ENCODE measurements around the gene NDFIP2. TPM values are rescaled to one million over a fixed set of nuclear protein-coding genes. Genes with fewer than 3 reads are reported as not detected.

NDFIP2 gene
- total and polyA plus RNA-seq, 2 donors (not counting 1 experiment from before 2014, with no cell fraction given), result 0.12 to 1.0 TPM

DNA sequence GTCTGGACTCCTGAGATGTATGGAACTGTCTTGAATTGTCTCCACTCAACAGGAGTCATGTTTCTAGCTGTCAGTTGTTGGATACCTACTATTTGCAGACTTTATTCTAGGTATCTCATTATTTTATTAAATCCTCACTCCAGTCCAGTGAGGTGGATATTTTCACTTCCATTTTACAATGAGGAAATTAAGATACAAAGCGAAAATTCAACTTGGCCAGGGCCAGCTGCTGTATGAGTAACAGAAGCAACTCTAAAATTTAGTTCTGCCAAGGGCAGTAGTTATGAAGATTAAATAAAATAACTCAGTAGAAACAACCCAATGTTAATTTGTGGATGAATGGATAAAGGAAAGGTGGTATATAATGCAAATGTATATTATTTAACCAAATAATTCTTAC lies 12.6 kb upstream of the NDFIP2 start:
- ATAC-seq (ENCODE audit: low read depth), result no peak
- peaks cover 23% of the 10 kb centered on the region for H3K27me3 Mint-ChIP-seq
- H3K9me3 ChIP-seq (ENCODE audit: control extremely low read depth in 1 of 3, control insufficient read depth in 2 of 3, insufficient read depth in 1 of 3, low read length in 2 of 3), result no peaks in the 10 kb centered on the region
- no peak overlapping the region for H3K27ac Mint-ChIP-seq
- H3K4me3 ChIP-seq (ENCODE audit: control extremely low read depth in 1 of 5, extremely low read depth in 1 of 5, insufficient read depth in 1 of 5, low read depth in 2 of 5, low read length in 4 of 5), result no peak overlapping the region
- WGBS (ENCODE audit: insufficient coverage), result no CpG with 5 or more reads among the region's 1 CpG
- H4K20me1 ChIP-seq (ENCODE audit: control insufficient read depth, insufficient read depth, low read length, poor library complexity, severe bottlenecking), result no peaks in the 10 kb centered on the region
- H3K36me3 ChIP-seq (replicated peaks in 1 of 2; ENCODE audit: control extremely low read depth in 1 of 2, control insufficient read depth in 1 of 2, extremely low read depth in 1 of 2, insufficient read depth in 2 of 2, low read length in 1 of 2), result no peaks in the 10 kb centered on the region
- H3K79me2 ChIP-seq (ENCODE audit: control insufficient read depth, insufficient read depth, low read length), result no peaks in the 10 kb centered on the region
- no peak for TF ChIP-seq EZH2 (IDR thresholded peaks at IDR 0.05; ENCODE audit: borderline replicate concordance, insufficient read depth, low read depth, low read length, poor library complexity, severe bottlenecking)
- TF ChIP-seq, protein P1, sequence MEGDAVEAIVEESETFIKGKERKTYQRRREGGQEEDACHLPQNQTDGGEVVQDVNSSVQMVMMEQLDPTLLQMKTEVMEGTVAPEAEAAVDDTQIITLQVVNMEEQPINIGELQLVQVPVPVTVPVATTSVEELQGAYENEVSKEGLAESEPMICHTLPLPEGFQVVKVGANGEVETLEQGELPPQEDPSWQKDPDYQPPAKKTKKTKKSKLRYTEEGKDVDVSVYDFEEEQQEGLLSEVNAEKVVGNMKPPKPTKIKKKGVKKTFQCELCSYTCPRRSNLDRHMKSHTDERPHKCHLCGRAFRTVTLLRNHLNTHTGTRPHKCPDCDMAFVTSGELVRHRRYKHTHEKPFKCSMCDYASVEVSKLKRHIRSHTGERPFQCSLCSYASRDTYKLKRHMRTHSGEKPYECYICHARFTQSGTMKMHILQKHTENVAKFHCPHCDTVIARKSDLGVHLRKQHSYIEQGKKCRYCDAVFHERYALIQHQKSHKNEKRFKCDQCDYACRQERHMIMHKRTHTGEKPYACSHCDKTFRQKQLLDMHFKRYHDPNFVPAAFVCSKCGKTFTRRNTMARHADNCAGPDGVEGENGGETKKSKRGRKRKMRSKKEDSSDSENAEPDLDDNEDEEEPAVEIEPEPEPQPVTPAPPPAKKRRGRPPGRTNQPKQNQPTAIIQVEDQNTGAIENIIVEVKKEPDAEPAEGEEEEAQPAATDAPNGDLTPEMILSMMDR (IDR thresholded peaks at IDR 0.05), result no peak
- H3K27ac ChIP-seq (ENCODE audit: low read length in 2 of 2), result no peak overlapping the region
- ChIA-PET CTCF (no interaction called here), POLR2A (no interaction called here)
- no peaks in the 10 kb centered on the region for H3K4me1 Mint-ChIP-seq
- no peak overlapping the region for H3K4me2 ChIP-seq (replicated peaks; ENCODE audit: low read depth, low read length, poor library complexity, severe bottlenecking)
- no peaks in the 10 kb centered on the region for H3K9me3 Mint-ChIP-seq (ENCODE audit: insufficient read depth)
- H3K9ac ChIP-seq (ENCODE audit: low read length), result no peak overlapping the region
- DNase-seq, result no peak
- no peak overlapping the region for H2AFZ ChIP-seq (ENCODE audit: insufficient read depth, low read depth, low read length, poor library complexity, severe bottlenecking)
- H3K4me3 Mint-ChIP-seq, result no peak overlapping the region
- intact Hi-C loops (cut with micrococcal nuclease), result no loop called here
- H3K4me1 ChIP-seq (ENCODE audit: control insufficient read depth in 2 of 2, insufficient read depth in 2 of 2, low read length in 2 of 2), result no peaks in the 10 kb centered on the region
- no peaks in the 10 kb centered on the region for H3K27me3 ChIP-seq (replicated peaks in 1 of 4; ENCODE audit: control extremely low read depth in 1 of 4, control insufficient read depth in 3 of 4, insufficient read depth in 4 of 4, low read length in 3 of 4)

DNA sequence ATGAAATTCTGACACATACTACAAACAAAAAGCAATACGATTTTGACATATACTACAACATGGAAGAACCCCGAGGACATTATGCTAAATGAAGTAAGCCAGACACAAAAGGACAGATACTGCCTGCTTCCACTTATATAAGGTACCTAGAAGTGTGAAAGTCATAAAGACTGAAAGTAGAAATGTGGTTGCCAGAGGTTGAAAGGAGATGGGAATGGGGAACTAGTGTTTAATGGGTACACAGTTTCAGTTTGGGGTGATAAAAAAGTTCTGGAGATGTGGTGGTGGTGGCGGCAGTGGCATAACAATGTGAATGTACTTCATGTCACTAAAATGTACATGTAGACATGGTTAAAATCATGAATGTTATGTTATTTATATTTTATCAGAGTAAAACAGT lies 12.1 kb upstream of the NDFIP2 start:
- Histone ChIP-seq H3K79me2 (ENCODE audit: control insufficient read depth, insufficient read depth, low read length) (no peaks in the 10 kb centered on the region), H3K4me3 (ENCODE audit: control extremely low read depth in 1 of 5, extremely low read depth in 1 of 5, insufficient read depth in 1 of 5, low read depth in 2 of 5, low read length in 4 of 5) (no peak overlapping the region), H3K4me2 (replicated peaks; ENCODE audit: low read depth, low read length, poor library complexity, severe bottlenecking) (no peak overlapping the region), H3K27me3 (replicated peaks in 1 of 4; ENCODE audit: control extremely low read depth in 1 of 4, control insufficient read depth in 3 of 4, insufficient read depth in 4 of 4, low read length in 3 of 4) (no peaks in the 10 kb centered on the region), H3K9me3 (ENCODE audit: control extremely low read depth in 1 of 3, control insufficient read depth in 2 of 3, insufficient read depth in 1 of 3, low read length in 2 of 3) (no peaks in the 10 kb centered on the region), H3K36me3 (replicated peaks in 1 of 2; ENCODE audit: control extremely low read depth in 1 of 2, control insufficient read depth in 1 of 2, extremely low read depth in 1 of 2, insufficient read depth in 2 of 2, low read length in 1 of 2) (no peaks in the 10 kb centered on the region), H4K20me1 (ENCODE audit: control insufficient read depth, insufficient read depth, low read length, poor library complexity, severe bottlenecking) (no peaks in the 10 kb centered on the region), H3K9ac (ENCODE audit: low read length) (no peak overlapping the region), H3K4me1 (ENCODE audit: control insufficient read depth in 2 of 2, insufficient read depth in 2 of 2, low read length in 2 of 2) (no peaks in the 10 kb centered on the region), H2AFZ (ENCODE audit: insufficient read depth, low read depth, low read length, poor library complexity, severe bottlenecking) (no peak overlapping the region), H3K27ac (ENCODE audit: low read length in 2 of 2) (no peak overlapping the region)
- Mint-ChIP-seq H3K9me3 (ENCODE audit: insufficient read depth) (no peaks in the 10 kb centered on the region), H3K4me1 (no peaks in the 10 kb centered on the region), H3K27ac (no peak overlapping the region), H3K27me3 (peaks cover 23% of the 10 kb centered on the region), H3K4me3 (no peak overlapping the region)
- CTCF ChIA-PET, result no interaction called here
- ATAC-seq (ENCODE audit: low read depth), result no peak
- POLR2A ChIA-PET, result no interaction called here
- TF ChIP-seq EZH2 (IDR thresholded peaks at IDR 0.05; ENCODE audit: borderline replicate concordance, insufficient read depth, low read depth, low read length, poor library complexity, severe bottlenecking), result no peak
- TF ChIP-seq, protein P1 (IDR thresholded peaks at IDR 0.05), result no peak
- intact Hi-C loops (cut with micrococcal nuclease), result no loop called here
- WGBS (ENCODE audit: insufficient coverage), result no CpG with 5 or more reads among the region's 3 CpGs
- DNase-seq, result no peak
